Spleen (tissue), 11 donors: ENCODE data around the gene HFM1. TPM values are rescaled to one million over a fixed set of nuclear protein-coding genes. Genes with fewer than 3 reads are reported as not detected.
"Not testable (repeated sequence)": the region's sequence is repeated elsewhere in the genome, so short reads cannot be mapped to it uniquely, and the experiment has no call there.

ENCODE experiments used
- DNase-seq: peaks from one replicate; pipeline ENCODE4 v3.0.0-alpha.2; 2020
- H3K27ac ChIP-seq, 8 donors: fragments of 200-600 bp; sonication (generic) in 7 of 8; 1 replicate in 4 of 8; 2 replicates in 4 of 8; pipeline versions ENCODE4 v1.5.0 to v1.8.0; 2016 to 2021; ENCODE audit warnings: inconsistent platforms in 4 of 8, mild to moderate bottlenecking in 4 of 8, moderate library complexity in 1 of 8
- H3K27me3 ChIP-seq, 7 donors: fragments of 200-600 bp; sonication (generic) in 6 of 7; replicated peaks in 1 of 7; 1 replicate in 4 of 7; 2 replicates in 3 of 7; pipeline versions ENCODE4 v1.5.0 to v1.8.0; 2016 to 2021; ENCODE audit warnings: inconsistent platforms in 3 of 7, mild to moderate bottlenecking in 1 of 7
- H3K36me3 ChIP-seq, 6 donors: fragments of 200-600 bp; sonication (generic) in 5 of 6; 1 replicate in 4 of 6; 2 replicates in 2 of 6; pipeline versions ENCODE4 v1.5.0 to v1.8.0; 2016 to 2021; ENCODE audit warnings: inconsistent platforms in 2 of 6
- H3K4me1 ChIP-seq, 6 donors: fragments of 200-600 bp; sonication (generic) in 5 of 6; 1 replicate in 3 of 6; 2 replicates in 3 of 6; pipeline versions ENCODE4 v1.5.0 to v1.8.0; 2016 to 2021; ENCODE audit warnings: inconsistent platforms in 3 of 6
- H3K4me3 ChIP-seq, 8 donors: fragments of 200-600 bp; sonication (generic) in 7 of 8; 1 replicate in 4 of 8; 2 replicates in 4 of 8; pipeline versions ENCODE4 v1.5.0 to v1.8.0; 2016 to 2021; ENCODE audit warnings: inconsistent platforms in 4 of 8, mild to moderate bottlenecking in 4 of 8, moderate library complexity in 2 of 8
- H3K9me3 ChIP-seq, 8 donors: fragments of 200-600 bp; sonication (generic) in 7 of 8; 1 replicate in 4 of 8; 2 replicates in 4 of 8; pipeline versions ENCODE4 v1.5.0 to v1.8.0; 2016 to 2021; ENCODE audit warnings: inconsistent platforms in 4 of 8
- POLR2A ChIP-seq, 3 donors: fragments of 450-650 bp; IDR thresholded peaks; one replicate each; pipeline ENCODE4 v1.5.1; 2017; ENCODE audit warnings: antibody characterized with exemption in 3 of 3, mild to moderate bottlenecking in 1 of 3
- POLR2AphosphoS5 ChIP-seq, 3 donors: sonication (generic); formaldehyde crosslinking; IDR thresholded peaks; one replicate each; pipeline ENCODE4 v1.5.1; 2017; ENCODE audit warnings: antibody characterized with exemption in 3 of 3
- WGBS, 5 donors: extraction: QIAGEN DNeasy Blood & Tissue Kit in 3 of 5; methylation state at CpG; one replicate each; pipeline versions ENCODE4 v1.1.5 to v1.1.7; 2013 to 2018; 5-methylcytosine and 5-hydroxymethylcytosine counted together
- intact Hi-C: fragments of 100-400 bp; cut with DNase I; formaldehyde crosslinking; loops from one replicate; pipeline ENCODE4 v1.15.0; 2023; ENCODE audit warnings: low total_unique reads
- polyA plus RNA-seq, 3 donors: library from polyadenylated mRNA; stranded (reverse); fragments of 200-250 nt; gene quantifications; one replicate each; pipeline ENCODE4 v1.2.1, GENCODE V29; 2013
- total RNA-seq, 7 donors: library from RNA; depleted of rRNA in 3 of 7; stranded (reverse); fragments of >200 nt in 3 of 7; fragmentation: NEBNext Ultra II Directional in 4 of 7; extraction: Animal tissue kit (Norgen Biotek cat#: 25700) in 4 of 7; gene quantifications; one replicate each; pipeline versions ENCODE4 v1.1.0 to v1.2.1, GENCODE V29; 2016 to 2021
- TF ChIP-seq, protein P1 (sequence below), 11 experiments: fragments of 200-600 bp in 7 of 11; fragments of 450-650 bp in 4 of 11; sonication (generic) in 4 of 11; IDR thresholded peaks in 8 of 11; conservative IDR thresholded peaks in 3 of 11; 1 replicate in 7 of 11; 2 replicates in 4 of 11; pipeline versions ENCODE4 v1.4.0 to v1.8.0; 2016 to 2021; ENCODE audit warnings: antibody characterized with exemption in 11 of 11, inconsistent platforms in 4 of 11, mild to moderate bottlenecking in 1 of 11
- donor health status: healthy with polysubstance abuse.
- donor health status: DM: no; HTN: no; CAD: no; lungs with moderate emphysema.
- donor health status: DM: no; HTN: no; CAD: no.
- donor health status: Bipolar disorder and iron deficiency.
- donor health status: healthy.
- donor health status: DM: no; HTN: no; CAD: no.
- donor health status: DM: yes; HTN: yes; CAD: no.

The HFM1 gene
- total and polyA plus RNA-seq, 10 donors = 0.39 to 2.3 (median 0.75) TPM

- DNase-seq = no peak
- 81 to 92% (median 85%) methylated on average over 2 of the region's 2 CpGs for WGBS, 5 donors
Measured at GRCh38 chr1:91383456-91383855, 21.2 kb downstream of the HFM1 start.

DNA sequence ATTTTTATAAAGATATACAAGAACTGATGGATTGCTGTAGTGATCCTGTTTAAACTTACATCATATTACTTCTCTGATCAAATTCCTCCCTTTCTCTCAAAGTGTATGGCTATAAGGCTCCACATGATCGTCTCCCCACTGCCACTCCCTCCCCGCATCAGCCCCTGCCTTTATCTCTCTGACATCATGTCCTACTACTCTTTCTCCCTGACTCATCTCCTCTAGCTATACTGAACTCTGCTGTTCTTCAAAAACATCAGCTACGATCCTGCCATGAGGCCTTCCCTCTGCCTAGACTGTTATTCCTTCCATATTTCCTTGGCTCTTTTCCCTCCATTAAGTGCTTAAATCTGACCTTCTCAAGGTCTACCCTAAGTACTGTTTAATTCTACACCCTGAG, 22.8 kb downstream of the HFM1 start:
- Histone ChIP-seq H3K9me3 (no peaks in the 10 kb centered on the region), H3K27me3 (no peaks in the 10 kb centered on the region), H3K4me3 (no peak overlapping the region), H3K4me1 (no peaks in the 10 kb centered on the region), H3K36me3 (no peaks in the 10 kb centered on the region), H3K27ac (no peak overlapping the region)
- intact Hi-C loops = no loop called here
- WGBS, 5 donors = 83 to 94% (median 87%) methylated on average over 3 of the region's 3 CpGs
- DNase-seq = no peak
- TF ChIP-seq, protein P1, sequence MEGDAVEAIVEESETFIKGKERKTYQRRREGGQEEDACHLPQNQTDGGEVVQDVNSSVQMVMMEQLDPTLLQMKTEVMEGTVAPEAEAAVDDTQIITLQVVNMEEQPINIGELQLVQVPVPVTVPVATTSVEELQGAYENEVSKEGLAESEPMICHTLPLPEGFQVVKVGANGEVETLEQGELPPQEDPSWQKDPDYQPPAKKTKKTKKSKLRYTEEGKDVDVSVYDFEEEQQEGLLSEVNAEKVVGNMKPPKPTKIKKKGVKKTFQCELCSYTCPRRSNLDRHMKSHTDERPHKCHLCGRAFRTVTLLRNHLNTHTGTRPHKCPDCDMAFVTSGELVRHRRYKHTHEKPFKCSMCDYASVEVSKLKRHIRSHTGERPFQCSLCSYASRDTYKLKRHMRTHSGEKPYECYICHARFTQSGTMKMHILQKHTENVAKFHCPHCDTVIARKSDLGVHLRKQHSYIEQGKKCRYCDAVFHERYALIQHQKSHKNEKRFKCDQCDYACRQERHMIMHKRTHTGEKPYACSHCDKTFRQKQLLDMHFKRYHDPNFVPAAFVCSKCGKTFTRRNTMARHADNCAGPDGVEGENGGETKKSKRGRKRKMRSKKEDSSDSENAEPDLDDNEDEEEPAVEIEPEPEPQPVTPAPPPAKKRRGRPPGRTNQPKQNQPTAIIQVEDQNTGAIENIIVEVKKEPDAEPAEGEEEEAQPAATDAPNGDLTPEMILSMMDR (IDR thresholded peaks at IDR 0.05 in 8 of 11, conservative IDR thresholded peaks at IDR 0.05 in 3 of 11) = no peak

More at GRCh38 chr1:91383456-91383855, 21.2 kb downstream of the HFM1 start:
- no peaks in the 10 kb centered on the region for H3K9me3 ChIP-seq
- H3K4me3 ChIP-seq = no peak overlapping the region
- intact Hi-C loops = no loop called here
- TF ChIP-seq POLR2A (IDR thresholded peaks at IDR 0.05) (no peak), POLR2AphosphoS5 (IDR thresholded peaks at IDR 0.05) (no peak)
- TF ChIP-seq, protein P1 (IDR thresholded peaks at IDR 0.05 in 8 of 11, conservative IDR thresholded peaks at IDR 0.05 in 3 of 11) = no peak
- no peaks in the 10 kb centered on the region for H3K4me1 ChIP-seq
- H3K36me3 ChIP-seq = no peaks in the 10 kb centered on the region
- H3K27ac ChIP-seq = no peak overlapping the region
- no peaks in the 10 kb centered on the region for H3K27me3 ChIP-seq

- Histone ChIP-seq H3K4me3 (no peak overlapping the region), H3K36me3 (no peaks in the 10 kb centered on the region), H3K4me1 (no peaks in the 10 kb centered on the region), H3K9me3 (no peaks in the 10 kb centered on the region), H3K27me3 (no peaks in the 10 kb centered on the region), H3K27ac (no peak overlapping the region)
- DNase-seq = no peak
- TF ChIP-seq POLR2A (IDR thresholded peaks at IDR 0.05) = no peak
- TF ChIP-seq, protein P1 (IDR thresholded peaks at IDR 0.05 in 8 of 11, conservative IDR thresholded peaks at IDR 0.05 in 3 of 11) = no peak
- no peak for TF ChIP-seq POLR2AphosphoS5 (IDR thresholded peaks at IDR 0.05)
- WGBS, 5 donors = 77 to 100% (median 86%) methylated on average over 1 of the region's 1 CpG
- intact Hi-C loops = no loop called here
Measured at GRCh38 chr1:91374086-91374485, 30.6 kb downstream of the HFM1 start.

DNA sequence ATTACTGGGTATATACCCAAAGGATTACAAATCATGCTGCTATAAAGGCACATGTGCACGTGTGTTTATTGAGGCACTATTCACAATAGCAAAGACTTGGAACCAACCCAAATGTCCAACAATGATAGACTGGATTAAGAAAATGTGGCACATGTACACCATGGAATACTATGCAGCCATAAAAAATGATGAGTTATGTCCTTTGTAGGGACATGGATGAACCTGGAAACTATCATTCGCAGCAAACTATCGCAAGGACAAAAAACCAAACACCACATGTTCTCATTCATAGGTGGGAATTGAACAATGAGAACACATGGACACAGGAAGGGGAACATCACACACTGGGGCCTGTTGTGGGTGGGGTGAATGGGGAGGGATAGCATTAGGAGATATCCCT, 32.4 kb downstream of the HFM1 start:
- WGBS, 5 donors = 93 to 98% (median 96%) methylated on average over 3 of the region's 3 CpGs
- intact Hi-C loops, DNase-seq, H3K27ac ChIP-seq, H3K36me3 ChIP-seq, H3K9me3 ChIP-seq, H3K4me1 ChIP-seq, H3K4me3 ChIP-seq, H3K27me3 ChIP-seq: not testable (repeated sequence)

GRCh38 chr1:91349524-91349923, 55.1 kb downstream of the HFM1 start:
- DNase-seq = no peak
- intact Hi-C loops = no loop called here
- 90 to 98% (median 97%) methylated on average over 2 of the region's 2 CpGs for WGBS, 5 donors

More at GRCh38 chr1:91349524-91349923, 55.1 kb downstream of the HFM1 start:
- no peak overlapping the region for H3K4me3 ChIP-seq
- no peaks in the 10 kb centered on the region for H3K36me3 ChIP-seq
- TF ChIP-seq POLR2AphosphoS5 (IDR thresholded peaks at IDR 0.05) (no peak), POLR2A (IDR thresholded peaks at IDR 0.05) (no peak)
- TF ChIP-seq, protein P1 (IDR thresholded peaks at IDR 0.05 in 8 of 11, conservative IDR thresholded peaks at IDR 0.05 in 3 of 11) = no peak
- H3K4me1 ChIP-seq = no peaks in the 10 kb centered on the region
- no peak overlapping the region for H3K27ac ChIP-seq
- peaks cover 0 to 19% (median 13%) of the 10 kb centered on the region in 8 donors for H3K9me3 ChIP-seq
- H3K27me3 ChIP-seq = no peaks in the 10 kb centered on the region
